ENCODE measurements around the gene DYNLRB1.

The DYNLRB1 gene

GRCh38 chr20:34535301-34535840 is 19.1 kb downstream of the DYNLRB1 start:
- no peak for DNase-seq

GRCh38 chr20:34535857-34536256 is 19.6 kb downstream of the DYNLRB1 start:
- no peak for DNase-seq

- no peak for DNase-seq
These were observed 20.7 kb downstream of the DYNLRB1 start for GRCh38 chr20:34536798-34537394.

GRCh38 chr20:34537651-34538050 is 21.4 kb downstream of the DYNLRB1 start:
- no peak for DNase-seq

DNA sequence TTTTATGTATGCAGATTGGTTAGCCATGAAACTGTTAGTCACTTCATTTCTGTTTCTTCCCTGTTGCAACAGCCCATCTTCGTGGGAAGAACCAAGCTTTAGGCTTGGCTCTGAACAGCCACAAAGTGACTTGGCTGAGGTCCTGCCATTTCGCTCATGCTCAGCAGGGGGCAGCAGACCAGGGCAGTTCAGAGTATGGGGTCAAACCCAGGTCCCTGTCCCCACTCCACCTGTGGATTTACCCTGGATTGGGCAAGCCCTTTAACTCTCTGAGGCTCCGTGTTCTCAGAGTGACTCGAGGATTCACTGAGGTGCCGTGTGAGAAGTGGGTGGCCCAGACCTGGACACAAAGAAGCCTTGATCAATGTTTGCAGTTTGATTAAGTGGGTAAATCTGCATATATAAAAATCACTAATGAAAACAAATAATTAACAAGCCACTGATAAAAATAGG is 22.5 kb downstream of the DYNLRB1 start:
- DNase-seq, result peak; percentile 14

DNA sequence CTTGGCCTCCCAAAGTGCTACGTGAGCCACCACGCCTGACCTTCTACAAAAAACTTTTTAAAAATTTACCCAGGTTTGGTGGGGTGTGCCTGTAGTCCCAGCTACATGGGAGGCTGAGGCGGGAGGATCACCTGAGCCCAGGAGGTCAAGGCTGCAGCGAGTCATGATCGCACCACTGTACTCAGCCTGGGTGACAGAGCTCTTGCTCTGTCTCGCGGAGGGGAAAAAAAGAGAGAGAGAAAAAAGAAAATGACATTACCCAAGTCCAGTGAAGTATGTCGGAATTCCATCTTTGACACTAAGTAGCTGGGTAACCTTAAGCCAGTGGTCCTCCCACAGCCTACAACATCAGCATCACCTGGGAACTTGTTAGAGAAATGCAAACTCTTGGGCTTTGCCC is 23.5 kb downstream of the DYNLRB1 start:
- no peak for DNase-seq

DNA sequence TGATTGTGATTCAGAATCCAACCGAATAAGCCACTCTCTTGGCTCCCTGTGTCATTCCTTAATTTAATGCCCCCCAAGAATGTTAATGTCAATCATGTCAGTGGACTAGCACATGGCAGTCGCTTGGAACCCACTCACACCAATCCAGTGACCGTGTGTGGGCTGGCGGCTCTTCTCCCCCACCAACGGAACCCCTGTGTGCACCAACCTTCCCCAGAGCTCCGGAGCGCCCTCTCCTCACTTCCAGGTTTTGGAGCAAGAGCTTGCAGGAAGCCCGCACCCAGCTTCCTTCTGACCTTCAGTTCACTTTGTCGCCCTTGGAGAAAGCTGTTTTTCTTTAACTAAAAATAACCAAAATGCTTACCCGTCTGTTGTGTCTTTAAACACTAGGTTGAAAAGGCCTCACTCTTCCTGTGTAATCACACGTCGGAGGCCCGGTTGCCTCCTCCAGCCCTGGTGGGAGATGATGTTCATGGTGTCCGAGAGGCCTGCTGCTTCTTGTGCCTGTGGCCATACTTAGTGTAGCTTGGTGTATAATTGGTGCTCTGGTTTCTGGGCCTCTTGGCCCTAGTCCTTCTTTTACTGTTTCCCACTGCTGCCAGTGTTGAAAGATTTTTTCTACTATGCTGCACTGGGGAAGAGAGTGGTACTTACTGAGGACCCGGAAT is 24.5 kb downstream of the DYNLRB1 start:
- no peak for DNase-seq

- no peak for DNase-seq
These were observed 25.2 kb downstream of the DYNLRB1 start for GRCh38 chr20:34541264-34541901.

DNA sequence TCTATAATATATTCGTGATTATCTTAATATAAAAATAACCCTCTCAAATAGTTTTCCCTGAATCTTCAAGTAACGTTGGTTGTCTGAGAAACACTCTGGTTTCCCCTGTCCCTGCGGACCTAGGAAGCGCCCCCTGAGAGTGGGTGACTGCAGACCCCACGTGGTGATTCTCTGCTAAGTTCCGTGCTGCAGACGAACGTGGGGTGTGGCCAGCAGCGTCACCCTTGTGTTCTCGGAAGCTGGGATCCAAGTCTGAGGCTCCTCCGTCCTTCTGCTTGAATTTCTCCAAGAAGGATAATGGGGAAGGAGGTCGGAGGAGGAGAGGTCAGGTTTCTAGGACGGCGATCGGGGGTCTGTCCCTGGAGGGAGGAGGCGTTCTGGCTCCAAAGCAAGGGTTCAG is 25.7 kb downstream of the DYNLRB1 start:
- DNase-seq, result no peak

GRCh38 chr20:34542439-34542838 is 26.2 kb downstream of the DYNLRB1 start:
- DNase-seq, result no peak

GRCh38 chr20:34543463-34544056 is 27.3 kb downstream of the DYNLRB1 start:
- DNase-seq, result no peak

DNA sequence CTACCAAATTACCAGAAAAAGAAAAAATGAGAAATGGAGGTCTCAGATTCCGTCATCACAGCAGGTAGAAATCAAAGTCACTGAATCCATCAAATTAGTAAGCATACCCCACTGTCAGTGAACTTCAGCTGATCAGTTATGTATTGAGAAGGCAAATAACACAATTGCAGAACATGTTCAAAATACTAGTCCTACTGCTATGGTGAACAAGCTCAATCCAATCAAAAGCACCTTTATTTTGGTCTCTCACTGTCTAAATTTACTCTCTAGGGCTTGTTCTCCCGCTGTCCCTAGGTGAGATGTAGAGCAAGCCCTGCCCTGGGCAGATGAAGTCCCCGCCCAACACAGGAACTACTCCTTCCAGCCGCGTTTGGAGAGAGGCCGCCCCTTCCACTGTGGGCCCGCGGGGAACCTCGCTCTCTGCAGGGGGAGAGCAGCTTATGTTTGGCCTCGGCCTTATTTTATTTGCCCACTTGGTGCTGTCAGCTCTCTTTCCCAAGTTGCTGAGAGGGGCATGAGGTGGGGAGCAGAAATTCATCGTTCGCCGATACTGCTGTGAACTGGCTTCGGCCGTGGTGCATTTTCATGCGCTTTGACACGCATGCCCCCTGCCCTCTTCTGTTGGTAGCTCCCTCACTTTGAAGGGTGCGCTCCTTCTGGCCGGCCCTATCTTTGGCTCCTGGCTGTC is 28.0 kb downstream of the DYNLRB1 start:
- no peak for DNase-seq

DNA sequence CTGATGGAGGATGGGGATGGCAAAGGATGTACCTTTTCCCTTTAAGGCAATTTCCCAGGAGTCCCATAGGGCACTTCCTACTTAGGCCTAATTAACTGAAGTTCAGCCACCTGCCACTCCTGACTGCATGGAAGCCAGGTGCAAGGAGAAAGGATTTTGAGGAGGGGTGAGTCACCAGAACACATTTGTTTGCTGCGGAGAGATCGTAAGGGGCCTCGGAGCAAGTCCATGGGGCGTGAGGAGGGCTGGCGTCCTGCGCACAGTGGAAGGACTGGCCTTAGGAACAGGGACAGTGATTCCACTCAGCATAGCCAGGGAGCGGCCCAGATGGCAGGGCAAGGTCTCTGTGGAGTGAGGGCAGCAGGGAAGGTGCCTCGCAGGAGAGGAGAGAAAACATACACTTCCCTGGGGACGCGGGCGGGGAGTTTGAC is 30.5 kb downstream of the DYNLRB1 start:
- no peak for DNase-seq

GRCh38 chr20:34547844-34548613 is 31.8 kb downstream of the DYNLRB1 start:
- no peak for DNase-seq

- DNase-seq, result no peak
These were observed 33.2 kb downstream of the DYNLRB1 start for GRCh38 chr20:34549291-34549928.

DNA sequence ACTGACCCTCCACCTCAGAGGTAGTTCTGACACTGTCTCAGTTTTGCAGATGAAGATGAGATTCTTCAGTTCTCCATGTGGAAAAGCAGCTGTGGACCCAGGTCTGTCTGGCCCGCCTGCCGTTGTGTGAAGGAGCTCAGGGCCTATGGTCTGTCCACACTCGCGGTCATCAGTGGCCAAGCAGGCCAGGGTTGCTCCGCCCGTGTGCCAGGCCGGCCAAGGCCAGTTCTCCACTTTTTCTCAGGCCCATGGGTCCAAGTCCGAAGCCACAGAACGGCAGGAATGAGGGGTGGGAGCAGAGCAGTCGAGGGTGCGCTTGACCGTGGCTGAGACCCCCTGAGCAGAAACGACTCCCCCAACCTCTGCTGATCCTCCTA is 33.7 kb downstream of the DYNLRB1 start:
- DNase-seq, result no peak

DNA sequence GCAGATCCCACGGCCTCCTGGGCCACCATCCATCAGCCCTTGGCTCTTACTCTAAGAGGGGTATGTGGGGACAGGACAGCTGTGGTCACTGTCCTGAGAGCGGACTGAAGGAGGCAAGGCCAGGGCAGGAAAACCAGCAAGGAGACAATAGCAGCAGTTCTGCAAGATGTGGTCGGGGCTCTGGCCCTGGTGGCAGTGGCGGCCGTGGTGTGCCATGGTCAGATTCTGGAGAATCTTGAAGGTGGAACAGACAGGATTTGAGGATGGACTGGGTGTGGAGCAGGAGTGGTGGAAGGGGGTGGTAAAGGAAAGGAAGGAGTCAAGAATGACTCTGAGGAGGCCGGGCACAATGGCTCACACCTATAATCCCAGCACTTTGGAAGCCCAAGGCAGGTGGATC is 36.3 kb downstream of the DYNLRB1 start:
- DNase-seq, result no peak

DNA sequence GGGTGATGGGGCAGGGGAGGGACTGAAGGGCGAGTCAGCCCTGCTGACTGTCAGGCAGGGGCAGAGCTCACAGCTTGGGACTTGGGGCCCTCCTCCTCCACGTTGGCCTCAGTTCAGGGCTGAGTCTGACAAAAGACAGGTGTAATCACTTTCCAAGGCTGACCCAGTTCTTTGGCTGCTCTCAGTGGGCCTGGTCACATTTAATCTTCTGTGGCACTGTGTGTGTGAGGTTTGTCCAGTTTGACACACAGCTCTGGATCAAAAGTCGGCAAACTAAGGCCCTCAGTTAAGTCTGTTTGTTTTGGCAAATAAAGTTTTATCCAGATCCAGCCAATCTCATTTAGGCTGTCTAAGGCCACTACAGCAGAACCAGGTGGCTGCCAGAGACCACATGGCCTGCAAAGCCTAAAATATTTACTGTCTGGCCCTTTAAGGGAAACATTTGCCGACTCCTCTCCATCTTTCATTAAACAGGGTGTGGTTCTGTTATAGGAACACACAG is 37.2 kb downstream of the DYNLRB1 start:
- no peak for DNase-seq

GRCh38 chr20:34557936-34558319 is 41.7 kb downstream of the DYNLRB1 start:
- no peak for DNase-seq

GRCh38 chr20:34558320-34559218 is 42.3 kb downstream of the DYNLRB1 start, which contains the start of gene MAP1LC3A:
MAP1LC3A (plus strand) TSS chr20:34558718; CDS start chr20:34558869, 151 bp downstream.
- no peak for DNase-seq

Data from GDM1 (cell line).